DMS79 treated with DMSO at 0.1 percent for 48 hours (cell line): Measurements from ENCODE around the gene NANOS2.

Experiments
- DNase-seq: peaks from one replicate; lab custom pipeline; 2025; lab: John Stamatoyannopoulos, UW

NANOS2 gene

GRCh38 chr19:45913874-45914830, at the start of gene NANOS2:
TSS of gene NANOS2 (minus strand) at chr19:45914778. CDS start at chr19:45914693, 85 bp downstream.
- DNase-seq = no peak

- no peak for DNase-seq
Measured at GRCh38 chr19:45962021-45962420, 47.4 kb upstream of the NANOS2 start.

GRCh38 chr19:45960595-45961235, 46.1 kb upstream of the NANOS2 start:
- no peak for DNase-seq

- no peak for DNase-seq
Measured at GRCh38 chr19:45959517-45960025, 45.0 kb upstream of the NANOS2 start.

GRCh38 chr19:45958769-45959516, 44.4 kb upstream of the NANOS2 start:
- no peak for DNase-seq

- DNase-seq = no peak
Measured at GRCh38 chr19:45958320-45958719, 43.7 kb upstream of the NANOS2 start.

- DNase-seq = no peak
Measured at GRCh38 chr19:45955905-45956608, 41.5 kb upstream of the NANOS2 start.

- DNase-seq = peak; percentile 79
Measured at GRCh38 chr19:45954156-45954555, 39.6 kb upstream of the NANOS2 start.

GRCh38 chr19:45953676-45954075, 39.1 kb upstream of the NANOS2 start:
- DNase-seq = no peak

GRCh38 chr19:45952686-45953505, 38.3 kb upstream of the NANOS2 start:
- DNase-seq = no peak

- DNase-seq = no peak
Measured at GRCh38 chr19:45952341-45952685, 37.7 kb upstream of the NANOS2 start.

- no peak for DNase-seq
Measured at GRCh38 chr19:45947926-45948325, 33.3 kb upstream of the NANOS2 start.

- no peak for DNase-seq
Measured at GRCh38 chr19:45940515-45940805, 25.9 kb upstream of the NANOS2 start.

- no peak for DNase-seq
Measured at GRCh38 chr19:45939792-45940514, 25.4 kb upstream of the NANOS2 start.

- DNase-seq = no peak
Measured at GRCh38 chr19:45938733-45939319, 24.2 kb upstream of the NANOS2 start.

- DNase-seq = no peak
Measured at GRCh38 chr19:45935267-45935666, 20.7 kb upstream of the NANOS2 start.

- DNase-seq = no peak
Measured at GRCh38 chr19:45934551-45935230, 20.1 kb upstream of the NANOS2 start.

GRCh38 chr19:45933759-45934158, 19.2 kb upstream of the NANOS2 start:
- no peak for DNase-seq

GRCh38 chr19:45931055-45931454, 16.5 kb upstream of the NANOS2 start:
- no peak for DNase-seq
